Omental fat pad (tissue), 4 donors: Measurements from ENCODE around the gene GOLGA2. TPM values are rescaled to one million over a fixed set of nuclear protein-coding genes. Genes with fewer than 3 reads are reported as not detected.
A peak's percentile ranks its signal among the peaks of the same experiment; 100 is the strongest.

Experiments
- ATAC-seq: fragments of 150-250 bp; one replicate; pipeline ENCODE4 v1.9.1; 2016; ENCODE audit warnings: mild to moderate bottlenecking, moderate library complexity; ENCODE audit not compliant: low FRiP score
- DNase-seq: peaks from one replicate; pipeline ENCODE4 v3.0.0-alpha.2; 2019; ENCODE audit warnings: low spot score
- total RNA-seq, 4 donors: library from RNA; depleted of rRNA; stranded (reverse); fragments of >200 nt; gene quantifications; one replicate each; pipeline ENCODE4 v1.1.0, GENCODE V29; 2016
- TF ChIP-seq, protein P1 (sequence below), 3 donors: fragments of 450-650 bp; IDR thresholded peaks; one replicate each; pipeline ENCODE4 v1.5.1; 2016 to 2017; ENCODE audit warnings: antibody characterized with exemption in 3 of 3, mild to moderate bottlenecking in 3 of 3, moderate library complexity in 2 of 3

GOLGA2 gene
- total RNA-seq, 4 donors from 2014 or later: 63.0 to 99.8 (median 75.9) TPM

- ATAC-seq (no peak), DNase-seq (no peak)
- TF ChIP-seq, protein P1, sequence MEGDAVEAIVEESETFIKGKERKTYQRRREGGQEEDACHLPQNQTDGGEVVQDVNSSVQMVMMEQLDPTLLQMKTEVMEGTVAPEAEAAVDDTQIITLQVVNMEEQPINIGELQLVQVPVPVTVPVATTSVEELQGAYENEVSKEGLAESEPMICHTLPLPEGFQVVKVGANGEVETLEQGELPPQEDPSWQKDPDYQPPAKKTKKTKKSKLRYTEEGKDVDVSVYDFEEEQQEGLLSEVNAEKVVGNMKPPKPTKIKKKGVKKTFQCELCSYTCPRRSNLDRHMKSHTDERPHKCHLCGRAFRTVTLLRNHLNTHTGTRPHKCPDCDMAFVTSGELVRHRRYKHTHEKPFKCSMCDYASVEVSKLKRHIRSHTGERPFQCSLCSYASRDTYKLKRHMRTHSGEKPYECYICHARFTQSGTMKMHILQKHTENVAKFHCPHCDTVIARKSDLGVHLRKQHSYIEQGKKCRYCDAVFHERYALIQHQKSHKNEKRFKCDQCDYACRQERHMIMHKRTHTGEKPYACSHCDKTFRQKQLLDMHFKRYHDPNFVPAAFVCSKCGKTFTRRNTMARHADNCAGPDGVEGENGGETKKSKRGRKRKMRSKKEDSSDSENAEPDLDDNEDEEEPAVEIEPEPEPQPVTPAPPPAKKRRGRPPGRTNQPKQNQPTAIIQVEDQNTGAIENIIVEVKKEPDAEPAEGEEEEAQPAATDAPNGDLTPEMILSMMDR (IDR thresholded peaks at IDR 0.05): no peak
Measured at GRCh38 chr9:128245421-128246151, 30.2 kb downstream of the GOLGA2 start.

DNA sequence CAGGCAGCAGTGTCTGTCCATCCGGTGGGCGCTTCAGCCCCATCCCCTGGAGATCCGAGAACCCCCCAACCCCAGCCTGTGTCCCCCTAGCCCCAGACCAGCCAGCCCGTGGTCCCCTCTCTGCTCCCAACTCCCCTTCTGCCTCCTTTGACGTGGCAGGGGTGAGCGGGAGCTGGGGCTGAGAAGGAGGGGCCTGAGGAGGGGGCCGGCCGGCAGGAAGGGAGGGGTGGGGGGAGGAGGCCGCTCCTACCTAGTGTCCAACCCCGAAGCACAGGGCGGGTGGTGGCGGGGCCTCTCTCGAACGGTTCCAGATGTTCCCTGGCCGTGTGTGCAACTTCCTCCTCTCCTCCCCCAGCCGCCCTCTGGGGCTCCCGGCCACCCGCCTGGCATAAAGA lies 31.0 kb downstream of the GOLGA2 start:
- TF ChIP-seq, protein P1 (IDR thresholded peaks at IDR 0.05): no peak
- DNase-seq (no peak), ATAC-seq (peak; percentile 46)

DNA sequence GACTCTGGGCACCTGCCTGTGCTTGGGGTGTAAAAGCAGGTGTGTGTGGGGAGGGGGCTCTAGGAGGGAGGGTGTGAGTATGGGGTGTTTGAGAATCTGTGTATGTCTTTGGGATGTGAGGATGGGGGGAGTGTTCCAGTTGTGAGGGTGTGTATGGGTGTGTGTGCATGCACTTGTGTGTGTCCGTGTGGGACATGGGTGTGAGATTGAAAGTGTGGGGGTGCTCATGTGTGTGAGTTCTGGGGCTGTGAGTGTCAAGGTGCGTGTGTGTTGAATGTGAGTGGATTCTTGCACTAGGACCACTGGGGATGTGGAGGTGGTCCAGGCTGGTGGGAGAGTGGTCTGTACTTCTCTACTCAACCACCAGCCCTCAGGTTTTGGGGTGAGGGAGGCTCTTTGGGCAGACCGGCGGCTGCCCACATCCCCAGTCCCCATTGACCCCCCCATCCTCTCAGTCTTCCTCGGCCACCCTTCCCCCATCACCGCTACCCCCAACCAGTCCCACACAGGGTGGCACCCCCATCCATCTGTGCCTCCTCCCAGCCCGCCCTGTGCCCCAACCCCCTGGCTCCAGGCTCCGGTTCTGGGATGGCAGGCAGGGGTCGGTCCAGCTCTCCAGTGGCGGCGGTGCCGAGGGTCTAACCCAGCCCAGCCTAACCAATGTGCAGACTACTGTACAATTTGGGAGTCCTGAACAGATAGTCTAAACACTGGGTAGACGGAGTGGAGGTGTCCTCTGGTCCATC lies 31.5 kb downstream of the GOLGA2 start:
- TF ChIP-seq, protein P1 (IDR thresholded peaks at IDR 0.05): no peak
- no peak for DNase-seq
- ATAC-seq: no peak

GRCh38 chr9:128243215-128244018 lies 32.4 kb downstream of the GOLGA2 start:
- ATAC-seq: no peak
- TF ChIP-seq, protein P1 (IDR thresholded peaks at IDR 0.05): no peak
- no peak for DNase-seq

DNA sequence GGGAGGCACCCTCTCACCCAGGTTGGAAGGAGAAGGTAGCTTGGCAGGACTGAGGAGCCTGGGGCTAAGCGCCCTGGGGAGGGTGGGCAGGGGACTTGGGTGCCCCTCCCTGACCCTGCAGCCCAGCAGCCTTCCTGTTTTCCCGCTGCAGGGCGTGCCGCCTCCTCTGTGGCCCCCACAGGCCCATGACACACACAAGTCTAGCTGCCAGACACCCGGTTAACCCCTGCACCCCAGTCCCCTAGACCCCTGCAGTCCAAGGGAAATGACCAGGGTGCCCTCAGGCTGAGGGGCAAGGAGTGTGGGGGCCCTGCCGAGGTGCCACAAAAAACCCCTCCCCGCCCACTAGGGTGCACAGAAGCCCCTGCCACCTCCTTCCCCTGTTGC lies 33.0 kb downstream of the GOLGA2 start:
- no peak for DNase-seq
- ATAC-seq: no peak
- TF ChIP-seq, protein P1 (IDR thresholded peaks at IDR 0.05): no peak

- DNase-seq (no peak), ATAC-seq (no peak)
- TF ChIP-seq, protein P1 (IDR thresholded peaks at IDR 0.05): no peak
Measured at GRCh38 chr9:128242124-128242523, 33.7 kb downstream of the GOLGA2 start.
